ENCODE data around the gene SLC16A5. TPM values are rescaled to one million over a fixed set of nuclear protein-coding genes. Genes with fewer than 3 reads are reported as not detected.
"Not testable (repeated sequence)": the region's sequence is repeated elsewhere in the genome, so short reads cannot be mapped to it uniquely, and the experiment has no call there.

The SLC16A5 gene
- total RNA-seq, 3 donors from 2014 or later (not counting 1 experiment from before 2014, with no cell fraction given) = 6.3 to 11.2 (median 10.0) TPM

GRCh38 chr17:75044716-75045115, 43.0 kb upstream of the SLC16A5 start:
- no peak for TF ChIP-seq CTCF (IDR thresholded peaks at IDR 0.05)
- ATAC-seq = no peak
- no peak for DNase-seq
- Mint-ChIP-seq H3K27me3 (ENCODE audit: low read depth in 2 of 2) (no peaks in the 10 kb centered on the region), H3K27ac (peak overlapping the region in 1 of 2 donors; percentile 60), H3K4me1 (peaks cover 33 to 34% of the 10 kb centered on the region in 2 donors), H3K9me3 (no peaks in the 10 kb centered on the region), H3K36me3 (peaks cover 5% of the 10 kb centered on the region), H3K4me3 (peak overlapping the region; percentile 95)
- Histone ChIP-seq H3K4me1 (ENCODE audit: control insufficient read depth, insufficient read depth, low read length) (peaks cover 19% of the 10 kb centered on the region), H3K27me3 (ENCODE audit: control insufficient read depth, insufficient read depth, low read length) (no peaks in the 10 kb centered on the region), H3K9me3 (ENCODE audit: control insufficient read depth, insufficient read depth, low read length) (no peaks in the 10 kb centered on the region), H3K27ac (ENCODE audit: low read length) (no peak overlapping the region), H3K36me3 (ENCODE audit: control insufficient read depth, insufficient read depth, low read length) (peaks cover 16% of the 10 kb centered on the region), H3K4me3 (ENCODE audit: low read length) (no peak overlapping the region)
- 97% methylated on average over 5 of the region's 7 CpGs for WGBS (ENCODE audit: insufficient coverage)
- intact Hi-C loops (cut with micrococcal nuclease) = no loop called here

- Mint-ChIP-seq H3K4me3 (peak overlapping the region; percentile 95), H3K4me1 (peaks cover 33 to 34% of the 10 kb centered on the region in 2 donors), H3K27ac (peak overlapping the region; percentile 94 to 98)
- not testable (repeated sequence) for DNase-seq; H3K9me3 Mint-ChIP-seq; H3K27me3 ChIP-seq (ENCODE audit: control insufficient read depth, insufficient read depth, low read length); H3K36me3 ChIP-seq (ENCODE audit: control insufficient read depth, insufficient read depth, low read length); H3K27me3 Mint-ChIP-seq (ENCODE audit: low read depth in 2 of 2); H3K9me3 ChIP-seq (ENCODE audit: control insufficient read depth, insufficient read depth, low read length); ATAC-seq; H3K36me3 Mint-ChIP-seq
- WGBS (ENCODE audit: insufficient coverage) = 26% methylated on average over 24 of the region's 25 CpGs
- H3K27ac ChIP-seq (ENCODE audit: low read length) = peak overlapping the region; percentile 81
- intact Hi-C loops (cut with micrococcal nuclease) = loop anchor here (2.0 kb wide), 1 partner anchor 33 kb away; the partner anchor contains the start of gene MRPL58
- H3K4me1 ChIP-seq (ENCODE audit: control insufficient read depth, insufficient read depth, low read length) = peaks cover 19% of the 10 kb centered on the region
- peak overlapping the region; percentile 92 for H3K4me3 ChIP-seq (ENCODE audit: low read length)
These were observed 41.8 kb upstream of the SLC16A5 start for GRCh38 chr17:75045946-75046406.

GRCh38 chr17:75046407-75047289, 41.1 kb upstream of the SLC16A5 start, which contains the start of the genes ATP5PD and KCTD2:
TSS of gene ATP5PD (minus strand) at chr17:75046969. CDS start at chr17:75042650, 4,319 bp downstream.
TSS of gene KCTD2 (plus strand) at chr17:75047225. CDS start at chr17:75047251, 26 bp downstream.
- H3K36me3 Mint-ChIP-seq = no peaks in the 10 kb centered on the region
- TF ChIP-seq CTCF (IDR thresholded peaks at IDR 0.05) = no peak
- DNase-seq = peak; percentile 92 to 96
- intact Hi-C loops (cut with micrococcal nuclease) = loop anchor here (2.0 kb wide), 1 partner anchor 34 kb away; the partner anchor contains the start of gene MRPL58
- WGBS (ENCODE audit: insufficient coverage) = under 1% methylated on average over 72 of the region's 72 CpGs
- peak within 1 kb of the TSS; percentile 94 to 98 for H3K27ac Mint-ChIP-seq
- Histone ChIP-seq H3K4me1 (ENCODE audit: control insufficient read depth, insufficient read depth, low read length) (peaks cover 19% of the 10 kb centered on the region), H3K27me3 (ENCODE audit: control insufficient read depth, insufficient read depth, low read length) (no peaks in the 10 kb centered on the region), H3K36me3 (ENCODE audit: control insufficient read depth, insufficient read depth, low read length) (peaks cover 11% of the 10 kb centered on the region), H3K27ac (ENCODE audit: low read length) (peak within 1 kb of the TSS; percentile 81), H3K4me3 (ENCODE audit: low read length) (peak within 1 kb of the TSS; percentile 92), H3K9me3 (ENCODE audit: control insufficient read depth, insufficient read depth, low read length) (no peaks in the 10 kb centered on the region)
- no peaks in the 10 kb centered on the region for H3K9me3 Mint-ChIP-seq
- H3K4me1 Mint-ChIP-seq = peaks cover 33 to 34% of the 10 kb centered on the region in 2 donors
- H3K4me3 Mint-ChIP-seq = peak within 1 kb of the TSS; percentile 97
- ATAC-seq = peak; percentile 93 to 99 (median 95)
- no peaks in the 10 kb centered on the region for H3K27me3 Mint-ChIP-seq (ENCODE audit: low read depth in 2 of 2)

All from natural killer cell (primary cell).